NT2/D1 (cell line): ENCODE results near the gene HIP1R.

Source experiments
- SUZ12 ChIP-seq: IDR thresholded peaks from 2 replicates; pipeline ENCODE4 v1.6.1; 2011; ENCODE audit not compliant: insufficient read length, insufficient read depth; ENCODE audit errors: extremely low read depth
- YY1 ChIP-seq: IDR thresholded peaks from 2 replicates; pipeline ENCODE4 v1.6.1; 2011; ENCODE audit not compliant: insufficient read length, insufficient read depth

- TF ChIP-seq YY1 (no peak), SUZ12 (no peak)
These were observed 15.6 kb downstream of the HIP1R start for GRCh38 chr12:122850695-122851350.
